Adrenal gland (tissue), 12 donors: ENCODE results near the gene SLC25A1. TPM values are rescaled to one million over a fixed set of nuclear protein-coding genes. Genes with fewer than 3 reads are reported as not detected.

Experiments
- DNase-seq, 7 donors: peaks; one replicate each; pipeline ENCODE4 v3.0.0-alpha.2; 2019 to 2020
- H3K27ac ChIP-seq, 5 donors: fragments of 200-600 bp; sonication (generic) in 4 of 5; 1 replicate in 3 of 5; 2 replicates in 2 of 5; pipeline versions ENCODE4 v1.5.1 to v1.8.0; 2016 to 2020; ENCODE audit warnings: mild to moderate bottlenecking in 1 of 5
- H3K27me3 ChIP-seq: fragments of 200-600 bp; 2 replicates; pipeline ENCODE4 v1.8.0; 2021
- H3K36me3 ChIP-seq, 2 donors: fragments of 200-600 bp; replicated peaks in 1 of 2; 1 replicate in 1 of 2; 2 replicates in 1 of 2; pipeline versions ENCODE4 v1.5.1 to v1.8.0; 2018 to 2022
- H3K4me1 ChIP-seq, 2 donors: fragments of 200-600 bp; replicated peaks in 1 of 2; 1 replicate in 1 of 2; 2 replicates in 1 of 2; pipeline versions ENCODE4 v1.5.1 to v1.8.0; 2018 to 2021
- H3K4me3 ChIP-seq, 4 donors: fragments of 200-600 bp; sonication (generic) in 3 of 4; one replicate each; pipeline ENCODE4 v1.5.1; 2016 to 2018
- H3K9me3 ChIP-seq, 3 donors: fragments of 200-600 bp; sonication (generic) in 1 of 3; replicated peaks in 1 of 3; 1 replicate in 2 of 3; 2 replicates in 1 of 3; pipeline versions ENCODE4 v1.5.1 to v1.8.0; 2016 to 2021
- POLR2A ChIP-seq, 2 donors: fragments of 450-650 bp; IDR thresholded peaks; one replicate each; pipeline ENCODE4 v1.6.1; 2017; ENCODE audit warnings: antibody characterized with exemption in 2 of 2, mild to moderate bottlenecking in 2 of 2, moderate library complexity in 1 of 2
- WGBS, 4 donors: extraction: QIAGEN DNeasy Blood & Tissue Kit in 2 of 4; methylation state at CpG; one replicate each; pipeline versions ENCODE4 v1.1.5 to v1.1.7; 2013 to 2017; 5-methylcytosine and 5-hydroxymethylcytosine counted together
- intact Hi-C, 2 donors: fragments of 100-400 bp; cut with DNase I; formaldehyde crosslinking; loops; one replicate each; pipeline versions ENCODE4 v1.14.1 to v1.15.0; 2022 to 2023
- polyA plus RNA-seq, 3 donors: library from polyadenylated mRNA; stranded (reverse); fragments of 200-250 nt in 2 of 3; fragments of 350-450 nt in 1 of 3; fragmentation: Illumina TruSeq in 1 of 3; extraction: RNeasy Lipid Tissue Mini Kit (QIAGEN cat#74804) in 1 of 3; gene quantifications; one replicate each; pipeline ENCODE4 v1.2.3, GENCODE V29; 2013 to 2014
- total RNA-seq, 9 donors: library from RNA; depleted of rRNA in 4 of 9; stranded (reverse); fragments of >200 nt in 4 of 9; fragments of 120-200 nt in 1 of 9; fragmentation: NEBNext Ultra II Directional in 1 of 9; extraction: Animal tissue kit (Norgen Biotek cat#: 25700) in 1 of 9; gene quantifications; one replicate each; pipeline versions ENCODE4 v1.1.0 to v1.2.4, GENCODE V29; 2013 to 2023
- TF ChIP-seq, protein P1 (sequence below), 6 experiments: fragments of 450-650 bp in 4 of 6; fragments of 200-600 bp in 2 of 6; sonication (generic) in 1 of 6; IDR thresholded peaks; 1 replicate in 5 of 6; 2 replicates in 1 of 6; pipeline versions ENCODE4 v1.5.1 to v1.8.0; 2016 to 2021; ENCODE audit warnings: antibody characterized with exemption in 6 of 6, mild to moderate bottlenecking in 2 of 6, moderate library complexity in 1 of 6
- donor health status: healthy with polysubstance abuse.
- donor health status: Bipolar disorder and iron deficiency.
- donor health status: DM: yes; HTN: yes; CAD: no.
- donor health status: DM: no; HTN: no; CAD: no.
- donor health status: DM: no; HTN: no; CAD: no.
- donor health status: DM: yes; HTN: yes; CAD: no.

SLC25A1 gene
- total and polyA plus RNA-seq, 12 donors, result 59.2 to 170 (median 123) TPM

DNA sequence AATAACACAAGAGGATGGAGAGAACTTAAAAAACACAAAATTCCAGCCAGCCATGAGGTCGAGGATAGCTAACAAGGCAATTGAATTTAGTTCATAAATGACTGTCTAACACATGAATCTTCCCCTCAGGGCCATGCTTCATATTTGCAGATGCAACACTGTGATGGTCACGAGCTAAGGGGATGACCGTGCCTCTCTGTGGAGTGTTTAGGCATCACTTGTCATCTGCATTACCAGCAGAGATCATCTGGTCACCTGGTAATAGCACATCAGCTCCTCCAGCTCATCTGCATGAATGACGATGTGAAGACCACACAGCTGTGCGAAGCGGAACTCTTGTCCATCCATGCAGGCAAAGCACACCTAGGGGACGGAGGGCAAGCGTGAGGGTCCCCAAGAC lies 20.9 kb upstream of the SLC25A1 start:
- H3K4me3 ChIP-seq, result no peak overlapping the region
- H3K36me3 ChIP-seq, result no peaks in the 10 kb centered on the region
- H3K27me3 ChIP-seq, result no peaks in the 10 kb centered on the region
- no peak overlapping the region for H3K27ac ChIP-seq
- H3K9me3 ChIP-seq, result no peaks in the 10 kb centered on the region
- TF ChIP-seq, protein P1, sequence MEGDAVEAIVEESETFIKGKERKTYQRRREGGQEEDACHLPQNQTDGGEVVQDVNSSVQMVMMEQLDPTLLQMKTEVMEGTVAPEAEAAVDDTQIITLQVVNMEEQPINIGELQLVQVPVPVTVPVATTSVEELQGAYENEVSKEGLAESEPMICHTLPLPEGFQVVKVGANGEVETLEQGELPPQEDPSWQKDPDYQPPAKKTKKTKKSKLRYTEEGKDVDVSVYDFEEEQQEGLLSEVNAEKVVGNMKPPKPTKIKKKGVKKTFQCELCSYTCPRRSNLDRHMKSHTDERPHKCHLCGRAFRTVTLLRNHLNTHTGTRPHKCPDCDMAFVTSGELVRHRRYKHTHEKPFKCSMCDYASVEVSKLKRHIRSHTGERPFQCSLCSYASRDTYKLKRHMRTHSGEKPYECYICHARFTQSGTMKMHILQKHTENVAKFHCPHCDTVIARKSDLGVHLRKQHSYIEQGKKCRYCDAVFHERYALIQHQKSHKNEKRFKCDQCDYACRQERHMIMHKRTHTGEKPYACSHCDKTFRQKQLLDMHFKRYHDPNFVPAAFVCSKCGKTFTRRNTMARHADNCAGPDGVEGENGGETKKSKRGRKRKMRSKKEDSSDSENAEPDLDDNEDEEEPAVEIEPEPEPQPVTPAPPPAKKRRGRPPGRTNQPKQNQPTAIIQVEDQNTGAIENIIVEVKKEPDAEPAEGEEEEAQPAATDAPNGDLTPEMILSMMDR (IDR thresholded peaks at IDR 0.05), result no peak
- no peak for TF ChIP-seq POLR2A (IDR thresholded peaks at IDR 0.05)
- intact Hi-C loops, result no loop called here
- no peaks in the 10 kb centered on the region for H3K4me1 ChIP-seq
- DNase-seq, result no peak
- WGBS, 4 donors, result 89 to 94% (median 89%) methylated on average over 8 of the region's 8 CpGs

DNA sequence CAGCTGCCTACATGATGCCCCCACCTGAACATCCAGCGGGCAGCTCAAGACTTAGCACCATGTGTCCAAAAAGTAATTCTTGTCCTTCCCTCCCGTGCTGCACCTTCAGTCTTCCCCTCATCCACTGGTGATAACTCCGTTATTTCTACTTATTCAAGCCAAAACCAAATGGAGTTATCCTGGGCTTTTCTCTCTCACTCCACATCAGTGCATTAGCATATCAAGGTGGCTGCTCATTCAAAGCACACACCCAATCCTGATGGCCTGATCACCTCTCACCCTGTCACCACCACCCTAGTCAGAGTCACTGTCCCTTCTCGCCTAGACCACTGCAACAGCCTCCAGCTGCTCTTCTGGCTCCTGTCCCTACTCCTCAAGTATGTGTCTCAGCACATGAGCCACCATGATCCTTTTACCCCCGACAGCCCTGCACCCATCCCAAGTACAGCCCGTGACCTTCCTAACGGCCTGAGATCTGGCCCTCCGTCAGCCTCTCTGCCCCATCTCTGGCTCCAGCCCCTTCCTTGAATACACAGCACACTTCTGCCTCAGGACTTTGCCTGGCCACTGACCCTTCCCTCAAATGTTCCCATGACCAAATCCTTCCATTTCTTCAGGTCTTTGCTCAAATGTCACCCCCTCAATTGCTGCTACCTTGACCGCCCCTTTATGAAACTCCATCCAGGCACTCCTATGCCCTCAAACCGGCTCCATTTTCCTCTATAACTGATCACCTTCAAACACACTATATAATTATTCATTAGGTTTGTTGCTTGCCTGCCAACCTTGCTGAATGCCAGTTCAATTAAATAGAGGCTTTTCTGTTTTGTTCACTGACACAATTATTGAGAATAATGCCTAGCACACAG lies 19.7 kb upstream of the SLC25A1 start:
- no peaks in the 10 kb centered on the region for H3K27me3 ChIP-seq
- 92 to 98% (median 95%) methylated on average over 10 of the region's 10 CpGs for WGBS, 4 donors
- TF ChIP-seq POLR2A (IDR thresholded peaks at IDR 0.05), result no peak
- TF ChIP-seq, protein P1 (IDR thresholded peaks at IDR 0.05), result no peak
- no peaks in the 10 kb centered on the region for H3K9me3 ChIP-seq
- no peak overlapping the region for H3K27ac ChIP-seq
- no peak overlapping the region for H3K4me3 ChIP-seq
- H3K4me1 ChIP-seq, result no peaks in the 10 kb centered on the region
- intact Hi-C loops, result no loop called here
- DNase-seq, result no peak
- H3K36me3 ChIP-seq, result no peaks in the 10 kb centered on the region

DNA sequence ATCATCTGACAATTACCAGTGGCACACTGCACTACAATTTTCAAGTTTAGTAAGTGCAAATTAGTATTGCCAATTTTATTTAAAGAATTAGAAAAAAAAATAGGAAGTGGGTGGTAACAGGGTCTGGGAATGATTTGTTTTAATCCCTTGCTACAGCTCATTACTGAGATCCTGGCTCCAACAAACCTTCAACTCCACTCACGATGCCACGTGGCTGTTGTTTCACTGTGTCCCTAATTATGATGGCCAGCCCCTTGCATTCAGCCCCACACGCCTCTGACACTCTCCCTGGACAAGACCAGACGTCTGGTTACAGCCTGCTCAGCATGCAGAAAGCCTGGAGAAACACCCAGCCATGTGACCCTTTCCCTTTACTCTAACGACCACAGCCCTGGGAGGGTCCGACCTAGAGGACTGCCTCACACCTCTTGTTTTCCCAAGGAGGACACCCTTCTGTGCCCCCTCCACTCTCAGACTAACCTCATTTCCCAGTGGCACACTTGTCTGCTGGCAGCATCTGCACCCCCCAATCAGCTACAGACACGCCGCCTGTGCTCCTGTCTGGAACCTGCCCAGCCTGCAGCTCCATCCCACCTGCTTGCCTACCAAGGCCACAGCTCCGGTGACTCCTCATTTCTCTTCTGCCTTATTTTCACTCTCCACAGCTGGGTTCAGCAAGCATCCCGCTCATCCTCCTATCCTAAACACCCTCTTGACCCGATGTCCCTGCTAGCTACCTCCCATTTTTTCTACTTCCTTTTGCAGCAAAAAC lies 18.5 kb upstream of the SLC25A1 start:
- Histone ChIP-seq H3K27ac (no peak overlapping the region), H3K36me3 (no peaks in the 10 kb centered on the region), H3K4me3 (no peak overlapping the region), H3K27me3 (no peaks in the 10 kb centered on the region), H3K9me3 (no peaks in the 10 kb centered on the region), H3K4me1 (no peaks in the 10 kb centered on the region)
- WGBS, 4 donors, result 78 to 91% (median 83%) methylated on average over 11 of the region's 11 CpGs
- no peak for DNase-seq
- TF ChIP-seq, protein P1 (IDR thresholded peaks at IDR 0.05), result no peak
- TF ChIP-seq POLR2A (IDR thresholded peaks at IDR 0.05), result no peak
- intact Hi-C loops, result no loop called here
